Hepatocyte (in vitro differentiated cells): ENCODE measurements around the gene SH3BGR. TPM values are rescaled to one million over a fixed set of nuclear protein-coding genes. Genes with fewer than 3 reads are reported as not detected.

Source experiments
- DNase-seq: peaks from one replicate; pipeline ENCODE4 v3.0.0-alpha.2; 2016; ENCODE audit warnings: low spot score
- H2AFZ ChIP-seq: fragments of 200-600 bp; sonication (generic); 2 replicates; pipeline ENCODE4 v1.6.0; 2016; ENCODE audit warnings: antibody characterized with exemption, mild to moderate bottlenecking
- H3K27ac ChIP-seq: fragments of 200-600 bp; sonication (generic); 2 replicates; pipeline ENCODE4 v1.5.1; 2016; ENCODE audit warnings: mild to moderate bottlenecking
- H3K27me3 ChIP-seq: fragments of 200-600 bp; sonication (generic); 2 replicates; pipeline ENCODE4 v1.6.1; 2016
- H3K36me3 ChIP-seq: fragments of 200-600 bp; sonication (generic); replicated peaks from 2 replicates; pipeline ENCODE4 v1.5.1; 2016; ENCODE audit warnings: low read depth; ENCODE audit not compliant: insufficient read depth
- H3K4me1 ChIP-seq: fragments of 200-600 bp; sonication (generic); 2 replicates; pipeline ENCODE4 v1.5.1; 2016; ENCODE audit warnings: mild to moderate bottlenecking, moderate library complexity; ENCODE audit not compliant: insufficient read depth
- H3K4me2 ChIP-seq: fragments of 200-600 bp; sonication (generic); 2 replicates; pipeline ENCODE4 v1.6.0; 2016
- H3K4me3 ChIP-seq: fragments of 200-600 bp; sonication (generic); 2 replicates; pipeline ENCODE4 v1.5.1; 2016; ENCODE audit warnings: mild to moderate bottlenecking
- H3K79me2 ChIP-seq: fragments of 200-600 bp; sonication (generic); 2 replicates; pipeline ENCODE4 v1.6.0; 2017; ENCODE audit warnings: mild to moderate bottlenecking
- H3K9me2 ChIP-seq: fragments of 200-600 bp; sonication (generic); replicated peaks from 2 replicates; pipeline ENCODE4 v1.6.0; 2017; ENCODE audit warnings: mild to moderate bottlenecking; ENCODE audit not compliant: insufficient read depth
- H3K9me3 ChIP-seq: fragments of 200-600 bp; sonication (generic); 2 replicates; pipeline ENCODE4 v1.5.1; 2016; ENCODE audit warnings: low read depth, mild to moderate bottlenecking
- H4K20me1 ChIP-seq: fragments of 200-600 bp; sonication (generic); 2 replicates; pipeline ENCODE4 v1.6.0; 2016; ENCODE audit warnings: mild to moderate bottlenecking; ENCODE audit not compliant: insufficient read depth, poor library complexity, severe bottlenecking
- CTCF ChIP-seq: fragments of 200-600 bp; sonication (generic); IDR thresholded peaks from 2 replicates; pipeline ENCODE4 v1.5.1; 2016; ENCODE audit warnings: antibody characterized with exemption, mild to moderate bottlenecking; ENCODE audit not compliant: poor library complexity
- EZH2 ChIP-seq: fragments of 200-600 bp; sonication (generic); IDR thresholded peaks from 2 replicates; pipeline ENCODE4 v1.6.1; 2016; ENCODE audit warnings: antibody characterized with exemption, mild to moderate bottlenecking, borderline replicate concordance
- EZH2phosphoT487 ChIP-seq: fragments of 200-600 bp; sonication (generic); IDR thresholded peaks from one replicate; pipeline ENCODE4 v1.6.1; 2018; ENCODE audit warnings: antibody characterized with exemption, mild to moderate bottlenecking, low read depth, moderate library complexity; ENCODE audit not compliant: unreplicated experiment, severe bottlenecking
- WGBS: methylation state at CpG from one replicate; pipeline ENCODE4 v1.1.6; 2016; ENCODE audit warnings: low lambda C conversion rate; ENCODE audit errors: missing lambda C conversion rate; 5-methylcytosine and 5-hydroxymethylcytosine counted together
- polyA plus RNA-seq: library from polyadenylated mRNA; unstranded; fragments of >200 nt; fragmentation: Nextera tagmentation; extraction: Ambion mirVana; gene quantifications from 2 replicates; pipeline ENCODE4 v1.2.1, GENCODE V29; 2016
- total RNA-seq: library from RNA; depleted of rRNA; stranded (reverse); fragments of >200 nt; gene quantifications from 2 replicates; pipeline ENCODE4 v1.2.3, GENCODE V29; 2014

Gene SH3BGR
- total and polyA plus RNA-seq, 2 experiments from 2014 or later: 1.8 to 2.5 TPM

GRCh38 chr21:39452207-39452969, 618 bp downstream of the SH3BGR start:
- no peaks in the 10 kb centered on the region for H3K9me2 ChIP-seq
- H4K20me1 ChIP-seq: no peaks in the 10 kb centered on the region
- no peak overlapping the region for H3K27ac ChIP-seq
- WGBS: 75% methylated on average over 10 of the region's 10 CpGs
- no peak overlapping the region for H3K4me3 ChIP-seq
- no peak overlapping the region for H2AFZ ChIP-seq
- no peaks in the 10 kb centered on the region for H3K36me3 ChIP-seq
- no peaks in the 10 kb centered on the region for H3K9me3 ChIP-seq
- H3K4me1 ChIP-seq: no peaks in the 10 kb centered on the region
- no peak for DNase-seq
- TF ChIP-seq EZH2phosphoT487: no peak
- TF ChIP-seq CTCF: no peak
- TF ChIP-seq EZH2: no peak
- H3K79me2 ChIP-seq: no peaks in the 10 kb centered on the region
- H3K4me2 ChIP-seq: no peak overlapping the region
- no peaks in the 10 kb centered on the region for H3K27me3 ChIP-seq

DNA sequence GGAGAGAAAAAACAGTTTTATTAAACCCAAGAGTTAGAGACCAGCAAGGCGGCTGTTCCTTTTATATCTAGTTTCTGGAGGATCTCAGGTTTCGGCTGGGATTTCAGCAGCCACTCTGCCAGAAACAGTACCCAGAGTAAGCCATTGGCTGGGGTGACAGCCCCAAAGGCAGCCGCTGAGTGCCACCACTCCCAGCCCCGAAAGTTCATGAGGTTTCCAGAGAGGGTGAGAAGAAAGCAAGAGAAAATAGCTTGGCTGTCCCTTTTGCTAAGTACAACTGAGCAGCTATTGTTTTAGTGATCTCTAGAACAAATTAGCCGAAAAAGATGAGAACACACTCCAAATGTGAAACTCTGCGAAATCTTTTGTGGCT, 1.2 kb downstream of the SH3BGR start:
- H3K27me3 ChIP-seq: no peaks in the 10 kb centered on the region
- H3K4me3 ChIP-seq: no peak overlapping the region
- H3K4me1 ChIP-seq: no peaks in the 10 kb centered on the region
- WGBS: 79% methylated on average over 6 of the region's 6 CpGs
- H3K9me3 ChIP-seq: no peaks in the 10 kb centered on the region
- no peak overlapping the region for H3K4me2 ChIP-seq
- TF ChIP-seq EZH2phosphoT487 (no peak), EZH2 (no peak), CTCF (no peak)
- no peaks in the 10 kb centered on the region for H3K79me2 ChIP-seq
- DNase-seq: no peak
- H3K27ac ChIP-seq: no peak overlapping the region
- H3K9me2 ChIP-seq: no peaks in the 10 kb centered on the region
- H4K20me1 ChIP-seq: no peaks in the 10 kb centered on the region
- no peak overlapping the region for H2AFZ ChIP-seq
- no peaks in the 10 kb centered on the region for H3K36me3 ChIP-seq

DNA sequence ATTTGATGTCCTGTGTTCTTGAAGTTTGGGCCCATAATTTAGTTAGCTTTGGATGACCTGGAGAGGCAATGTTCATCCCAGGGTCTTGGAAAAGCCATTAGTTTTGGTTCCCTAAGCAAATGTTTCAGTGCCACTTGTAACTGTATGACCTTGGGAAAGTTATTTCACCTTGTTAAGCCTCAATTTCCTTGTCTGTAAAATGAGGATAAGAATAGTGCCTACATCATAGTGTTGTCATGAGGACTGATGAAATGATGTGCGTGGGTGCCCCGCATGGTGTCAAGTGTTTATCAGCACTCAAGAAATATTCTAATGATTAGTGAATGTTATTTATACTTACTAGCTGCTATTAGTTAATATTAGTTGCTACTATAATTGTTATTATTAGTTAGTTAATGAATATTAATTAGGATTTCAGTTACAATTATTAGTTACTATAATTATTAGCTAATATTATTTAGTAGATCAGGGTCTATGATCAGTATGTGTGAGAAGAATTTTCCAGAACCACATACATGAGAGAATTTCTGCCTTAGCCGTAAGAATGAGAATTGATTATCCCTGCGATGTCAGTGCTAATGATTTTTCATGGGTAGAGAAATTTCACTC, 1.9 kb downstream of the SH3BGR start:
- WGBS: 91% methylated on average over 4 of the region's 4 CpGs
- no peaks in the 10 kb centered on the region for H3K27me3 ChIP-seq
- no peaks in the 10 kb centered on the region for H3K9me2 ChIP-seq
- DNase-seq: no peak
- H3K27ac ChIP-seq: no peak overlapping the region
- TF ChIP-seq CTCF (no peak), EZH2 (no peak), EZH2phosphoT487 (no peak)
- no peaks in the 10 kb centered on the region for H4K20me1 ChIP-seq
- no peak overlapping the region for H2AFZ ChIP-seq
- H3K4me2 ChIP-seq: no peak overlapping the region
- H3K4me3 ChIP-seq: no peak overlapping the region
- H3K36me3 ChIP-seq: no peaks in the 10 kb centered on the region
- H3K4me1 ChIP-seq: no peaks in the 10 kb centered on the region
- H3K79me2 ChIP-seq: no peaks in the 10 kb centered on the region
- no peaks in the 10 kb centered on the region for H3K9me3 ChIP-seq
